ENCODE data around the gene KCTD2. TPM values are rescaled to one million over a fixed set of nuclear protein-coding genes. Genes with fewer than 3 reads are reported as not detected.
"Not testable (repeated sequence)": the region's sequence is repeated elsewhere in the genome, so short reads cannot be mapped to it uniquely, and the experiment has no call there.

The KCTD2 gene
- total and polyA plus RNA-seq, 9 of the 15 experiments (the other 6 are each of a cell fraction or from before 2014, with no cell fraction given) = 1.7 to 32.9 (median 15.8) TPM

DNA sequence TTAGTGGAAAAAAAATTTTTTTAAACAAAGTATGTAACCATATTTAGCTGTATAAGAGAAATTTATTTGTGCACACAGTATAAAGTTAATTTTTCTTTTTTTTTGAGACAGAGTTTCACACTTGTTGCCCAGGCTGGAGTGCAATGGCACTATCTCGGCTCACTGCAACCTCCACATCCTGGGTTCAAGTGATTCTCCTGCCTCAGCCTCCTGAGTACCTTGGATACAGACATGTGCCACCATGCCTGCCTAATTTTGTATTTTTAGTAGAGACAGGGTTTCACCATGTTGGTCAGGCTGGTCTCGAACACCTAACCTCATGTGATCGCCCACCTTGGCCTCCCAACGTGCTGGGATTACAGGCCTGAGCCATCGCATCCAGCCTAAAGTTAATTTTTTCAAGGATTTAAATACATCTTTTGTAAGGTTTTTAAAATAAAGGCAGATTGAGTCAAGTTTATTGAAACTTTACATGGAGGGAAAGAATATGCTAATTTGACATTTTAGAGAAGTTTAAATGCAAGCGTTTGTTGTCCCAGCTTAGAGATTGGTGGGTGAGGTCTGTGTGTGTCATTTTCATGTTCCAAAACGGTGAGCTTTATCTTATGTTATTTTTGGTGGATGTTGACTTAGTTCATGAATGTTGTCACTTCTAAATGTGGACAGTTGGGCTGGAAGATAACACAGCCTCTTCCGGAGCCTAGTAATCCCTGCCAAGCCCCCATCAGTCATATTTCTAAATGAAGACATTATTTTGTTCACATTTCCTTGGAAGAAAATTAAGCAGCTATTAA, 24.6 kb downstream of the KCTD2 start (continued):
- peak; percentile 54 for TF ChIP-seq FOSL1 (tag; conservative IDR thresholded peaks at IDR 0.05)
- peak; percentile 82 for TF ChIP-seq MAFG (tag; conservative IDR thresholded peaks at IDR 0.05)
- TF ChIP-seq ZNF589 (CRISPR knock-in tag; IDR thresholded peaks at IDR 0.05; ENCODE audit: low read depth) = peak; percentile 23; the same call in 1 of the 2 replicates
- TF ChIP-seq, protein P1, sequence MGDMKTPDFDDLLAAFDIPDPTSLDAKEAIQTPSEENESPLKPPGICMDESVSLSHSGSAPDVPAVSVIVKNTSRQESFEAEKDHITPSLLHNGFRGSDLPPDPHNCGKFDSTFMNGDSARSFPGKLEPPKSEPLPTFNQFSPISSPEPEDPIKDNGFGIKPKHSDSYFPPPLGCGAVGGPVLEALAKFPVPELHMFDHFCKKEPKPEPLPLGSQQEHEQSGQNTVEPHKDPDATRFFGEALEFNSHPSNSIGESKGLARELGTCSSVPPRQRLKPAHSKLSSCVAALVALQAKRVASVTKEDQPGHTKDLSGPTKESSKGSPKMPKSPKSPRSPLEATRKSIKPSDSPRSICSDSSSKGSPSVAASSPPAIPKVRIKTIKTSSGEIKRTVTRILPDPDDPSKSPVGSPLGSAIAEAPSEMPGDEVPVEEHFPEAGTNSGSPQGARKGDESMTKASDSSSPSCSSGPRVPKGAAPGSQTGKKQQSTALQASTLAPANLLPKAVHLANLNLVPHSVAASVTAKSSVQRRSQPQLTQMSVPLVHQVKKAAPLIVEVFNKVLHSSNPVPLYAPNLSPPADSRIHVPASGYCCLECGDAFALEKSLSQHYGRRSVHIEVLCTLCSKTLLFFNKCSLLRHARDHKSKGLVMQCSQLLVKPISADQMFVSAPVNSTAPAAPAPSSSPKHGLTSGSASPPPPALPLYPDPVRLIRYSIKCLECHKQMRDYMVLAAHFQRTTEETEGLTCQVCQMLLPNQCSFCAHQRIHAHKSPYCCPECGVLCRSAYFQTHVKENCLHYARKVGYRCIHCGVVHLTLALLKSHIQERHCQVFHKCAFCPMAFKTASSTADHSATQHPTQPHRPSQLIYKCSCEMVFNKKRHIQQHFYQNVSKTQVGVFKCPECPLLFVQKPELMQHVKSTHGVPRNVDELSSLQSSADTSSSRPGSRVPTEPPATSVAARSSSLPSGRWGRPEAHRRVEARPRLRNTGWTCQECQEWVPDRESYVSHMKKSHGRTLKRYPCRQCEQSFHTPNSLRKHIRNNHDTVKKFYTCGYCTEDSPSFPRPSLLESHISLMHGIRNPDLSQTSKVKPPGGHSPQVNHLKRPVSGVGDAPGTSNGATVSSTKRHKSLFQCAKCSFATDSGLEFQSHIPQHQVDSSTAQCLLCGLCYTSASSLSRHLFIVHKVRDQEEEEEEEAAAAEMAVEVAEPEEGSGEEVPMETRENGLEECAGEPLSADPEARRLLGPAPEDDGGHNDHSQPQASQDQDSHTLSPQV (IDR thresholded peaks at IDR 0.05) = peak; percentile 85
- TF ChIP-seq, protein P2, sequence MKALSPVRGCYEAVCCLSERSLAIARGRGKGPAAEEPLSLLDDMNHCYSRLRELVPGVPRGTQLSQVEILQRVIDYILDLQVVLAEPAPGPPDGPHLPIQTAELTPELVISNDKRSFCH (CRISPR knock-in tag; IDR thresholded peaks at IDR 0.05) = not testable (repeated sequence)
- TF ChIP-seq, protein P2 (tag; IDR thresholded peaks at IDR 0.05) = peak; percentile 80
- TF ChIP-seq NFATC3 (IDR thresholded peaks at IDR 0.05) = peak; percentile 30; the same call in 1 of the 2 replicates
- TF ChIP-seq ELF1 (tag; IDR thresholded peaks at IDR 0.05) = 0 out of 2 replicates have a peak, but pooled peaks have one; percentile 18
- peak; percentile 96 for TF ChIP-seq ETV5 (CRISPR knock-in tag; IDR thresholded peaks at IDR 0.05; ENCODE audit: low read depth)
- peak; percentile 0; the same call in 1 of the 2 replicates for TF ChIP-seq BCOR (IDR thresholded peaks at IDR 0.05)
- TF ChIP-seq ZNF140 (CRISPR knock-in tag; IDR thresholded peaks at IDR 0.05) = 0 out of 2 replicates have a peak, but pooled peaks have one; percentile 41
- TF ChIP-seq TEAD1 (CRISPR knock-in tag; IDR thresholded peaks at IDR 0.05) = peak in 1 of 2 experiments; percentile 50; a peak in 1 of 4 replicates
- TF ChIP-seq TCF3 (CRISPR knock-in tag; IDR thresholded peaks at IDR 0.05) = peak; percentile 90
- not testable (repeated sequence) for TF ChIP-seq NR2C2 (CRISPR knock-in tag; IDR thresholded peaks at IDR 0.05)
- 0 out of 2 replicates have a peak, but pooled peaks have one; percentile 18 for TF ChIP-seq NR2C2 (tag; IDR thresholded peaks at IDR 0.05)
- TF ChIP-seq SMARCE1 (IDR thresholded peaks at IDR 0.05) = peak; percentile 95
- 0 out of 2 replicates have a peak, but pooled peaks have one; percentile 70 for TF ChIP-seq HDAC2 (IDR thresholded peaks at IDR 0.05)
- TF ChIP-seq ARID1B (IDR thresholded peaks at IDR 0.05) = peak; percentile 97
- TF ChIP-seq, protein P3, sequence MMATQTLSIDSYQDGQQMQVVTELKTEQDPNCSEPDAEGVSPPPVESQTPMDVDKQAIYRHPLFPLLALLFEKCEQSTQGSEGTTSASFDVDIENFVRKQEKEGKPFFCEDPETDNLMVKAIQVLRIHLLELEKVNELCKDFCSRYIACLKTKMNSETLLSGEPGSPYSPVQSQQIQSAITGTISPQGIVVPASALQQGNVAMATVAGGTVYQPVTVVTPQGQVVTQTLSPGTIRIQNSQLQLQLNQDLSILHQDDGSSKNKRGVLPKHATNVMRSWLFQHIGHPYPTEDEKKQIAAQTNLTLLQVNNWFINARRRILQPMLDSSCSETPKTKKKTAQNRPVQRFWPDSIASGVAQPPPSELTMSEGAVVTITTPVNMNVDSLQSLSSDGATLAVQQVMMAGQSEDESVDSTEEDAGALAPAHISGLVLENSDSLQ (IDR thresholded peaks at IDR 0.05) = peak; percentile 92
- peak; percentile 22; the same call in 1 of the 2 replicates for TF ChIP-seq BHLHE40 (IDR thresholded peaks at IDR 0.05; ENCODE audit: low read length)
- TF ChIP-seq KDM1A (IDR thresholded peaks at IDR 0.05) = peak; percentile 52 to 64; a peak in 3 of 4 replicates
- peak; percentile 41; the same call in 1 of the 2 replicates for TF ChIP-seq RBFOX2 (IDR thresholded peaks at IDR 0.05; ENCODE audit: low read depth, low read length)
- peak; percentile 60; the same call in 1 of the 2 replicates for TF ChIP-seq MBD2 (IDR thresholded peaks at IDR 0.05; ENCODE audit: borderline replicate concordance, low read depth)
